ENCODE data around the gene RALB. TPM values are rescaled to one million over a fixed set of nuclear protein-coding genes. Genes with fewer than 3 reads are reported as not detected.

Gene RALB
- total RNA-seq, 1 donor from 2014 or later, result 25.9 TPM

DNA sequence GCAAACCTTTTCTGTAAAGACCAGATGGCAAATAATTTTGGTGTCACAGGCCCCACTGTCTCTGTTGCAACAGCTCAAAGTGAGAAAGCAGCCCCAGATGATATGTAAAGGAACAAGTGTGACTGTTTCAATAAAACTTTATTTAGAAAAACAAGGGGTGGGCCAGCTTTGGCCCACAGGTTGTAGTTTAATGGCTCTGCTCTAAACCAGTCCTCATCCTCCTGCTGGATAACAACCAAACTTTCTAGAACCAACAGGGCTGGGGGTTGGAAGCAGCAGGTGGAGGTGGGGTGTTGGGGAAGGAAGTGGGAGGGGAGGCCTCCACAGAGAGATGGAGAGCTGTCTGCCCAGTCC lies 64.5 kb downstream of the RALB start:
- no peak for DNase-seq (ENCODE audit: low spot score in 2 of 2, unreplicated experiment in 2 of 2)

DNA sequence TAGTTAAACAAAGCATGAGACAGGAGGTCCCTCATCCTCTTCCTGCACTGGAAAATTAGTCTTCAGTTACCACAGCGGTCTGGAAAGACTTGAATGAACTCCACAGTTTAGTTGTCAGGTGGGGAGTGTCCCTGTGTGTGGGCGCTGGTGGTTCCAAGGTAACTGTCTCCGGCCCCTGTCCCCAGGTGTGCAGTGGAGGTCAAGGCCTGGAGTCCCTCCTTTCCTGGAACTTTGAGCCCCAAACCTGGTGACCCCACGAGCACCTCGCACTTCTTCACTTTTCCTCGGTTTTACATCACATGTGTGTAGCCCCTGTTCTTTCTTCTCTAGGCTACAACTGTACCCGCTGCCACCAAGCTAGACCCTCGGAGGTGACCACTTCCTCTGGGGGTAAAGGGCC lies 65.3 kb downstream of the RALB start:
- no peak for DNase-seq (ENCODE audit: low spot score in 2 of 2, unreplicated experiment in 2 of 2)
- TF ChIP-seq, protein P1, sequence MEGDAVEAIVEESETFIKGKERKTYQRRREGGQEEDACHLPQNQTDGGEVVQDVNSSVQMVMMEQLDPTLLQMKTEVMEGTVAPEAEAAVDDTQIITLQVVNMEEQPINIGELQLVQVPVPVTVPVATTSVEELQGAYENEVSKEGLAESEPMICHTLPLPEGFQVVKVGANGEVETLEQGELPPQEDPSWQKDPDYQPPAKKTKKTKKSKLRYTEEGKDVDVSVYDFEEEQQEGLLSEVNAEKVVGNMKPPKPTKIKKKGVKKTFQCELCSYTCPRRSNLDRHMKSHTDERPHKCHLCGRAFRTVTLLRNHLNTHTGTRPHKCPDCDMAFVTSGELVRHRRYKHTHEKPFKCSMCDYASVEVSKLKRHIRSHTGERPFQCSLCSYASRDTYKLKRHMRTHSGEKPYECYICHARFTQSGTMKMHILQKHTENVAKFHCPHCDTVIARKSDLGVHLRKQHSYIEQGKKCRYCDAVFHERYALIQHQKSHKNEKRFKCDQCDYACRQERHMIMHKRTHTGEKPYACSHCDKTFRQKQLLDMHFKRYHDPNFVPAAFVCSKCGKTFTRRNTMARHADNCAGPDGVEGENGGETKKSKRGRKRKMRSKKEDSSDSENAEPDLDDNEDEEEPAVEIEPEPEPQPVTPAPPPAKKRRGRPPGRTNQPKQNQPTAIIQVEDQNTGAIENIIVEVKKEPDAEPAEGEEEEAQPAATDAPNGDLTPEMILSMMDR (IDR thresholded peaks at IDR 0.05; ENCODE audit: unreplicated experiment), result no peak
- Mint-ChIP-seq H3K4me1 (peaks cover 17% of the 10 kb centered on the region), H3K9me3 (no peaks in the 10 kb centered on the region), H3K27ac (no peak overlapping the region), H3K4me3 (no peak overlapping the region), H3K36me3 (no peaks in the 10 kb centered on the region), H3K27me3 (ENCODE audit: low read depth) (peaks cover 34% of the 10 kb centered on the region)

More for the DNA sequence above, 64.5 kb downstream of the RALB start:
- Mint-ChIP-seq H3K9me3 (no peaks in the 10 kb centered on the region), H3K36me3 (no peaks in the 10 kb centered on the region), H3K4me1 (peaks cover 20% of the 10 kb centered on the region), H3K27me3 (ENCODE audit: low read depth) (peaks cover 34% of the 10 kb centered on the region), H3K27ac (no peak overlapping the region), H3K4me3 (no peak overlapping the region)
- TF ChIP-seq, protein P1 (IDR thresholded peaks at IDR 0.05; ENCODE audit: unreplicated experiment), result no peak

DNA sequence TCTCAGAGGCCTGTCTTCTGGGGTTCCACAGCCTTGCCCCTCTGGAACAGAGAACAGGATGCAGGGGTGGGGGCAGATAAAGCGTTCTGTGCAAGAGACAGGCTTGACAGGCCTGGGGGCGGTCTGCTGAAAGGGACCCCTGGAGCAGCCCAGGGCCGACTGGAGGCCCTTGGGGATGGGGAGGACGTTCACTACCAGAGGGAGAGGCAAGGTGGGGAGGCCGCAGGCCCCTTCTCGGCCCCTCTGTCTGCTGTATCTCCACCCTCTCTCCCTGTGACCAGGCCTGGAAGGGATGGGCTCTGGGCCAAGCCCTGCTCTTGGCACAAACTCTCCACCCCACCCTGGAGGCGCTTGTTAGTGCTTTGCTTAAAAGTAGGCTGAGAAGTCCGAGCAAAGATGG lies 66.0 kb downstream of the RALB start:
- DNase-seq (ENCODE audit: low spot score in 2 of 2, unreplicated experiment in 2 of 2), result no peak
- Mint-ChIP-seq H3K36me3 (no peaks in the 10 kb centered on the region), H3K9me3 (no peaks in the 10 kb centered on the region), H3K4me3 (no peak overlapping the region), H3K27me3 (ENCODE audit: low read depth) (peaks cover 33% of the 10 kb centered on the region), H3K27ac (no peak overlapping the region), H3K4me1 (peaks cover 10% of the 10 kb centered on the region)
- TF ChIP-seq, protein P1 (IDR thresholded peaks at IDR 0.05; ENCODE audit: unreplicated experiment), result no peak

DNA sequence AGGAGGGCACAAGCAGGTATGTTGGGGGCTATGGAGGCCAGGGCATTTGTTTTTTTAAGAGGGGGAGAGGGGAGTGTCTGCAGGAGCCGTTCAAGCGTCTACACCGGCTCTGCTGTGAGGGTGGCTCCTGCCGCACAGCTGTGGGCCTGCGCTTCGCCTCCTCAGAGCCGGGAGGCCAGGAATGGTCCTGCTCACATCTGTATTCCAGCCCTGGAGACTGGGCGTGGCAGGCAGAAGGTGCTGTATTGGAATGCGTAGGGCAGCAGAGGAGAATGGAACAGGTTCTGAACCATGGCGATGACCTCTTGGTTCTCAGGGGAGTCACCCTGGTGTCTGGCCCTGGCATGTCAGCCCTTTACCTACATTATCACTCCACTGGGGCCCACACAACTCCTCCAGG lies 66.5 kb downstream of the RALB start:
- Mint-ChIP-seq H3K27me3 (ENCODE audit: low read depth) (peaks cover 29% of the 10 kb centered on the region), H3K9me3 (no peaks in the 10 kb centered on the region), H3K36me3 (no peaks in the 10 kb centered on the region), H3K27ac (no peak overlapping the region), H3K4me1 (peaks cover 10% of the 10 kb centered on the region), H3K4me3 (no peak overlapping the region)
- no peak for DNase-seq (ENCODE audit: low spot score in 2 of 2, unreplicated experiment in 2 of 2)
- TF ChIP-seq, protein P1 (IDR thresholded peaks at IDR 0.05; ENCODE audit: unreplicated experiment), result no peak

DNA sequence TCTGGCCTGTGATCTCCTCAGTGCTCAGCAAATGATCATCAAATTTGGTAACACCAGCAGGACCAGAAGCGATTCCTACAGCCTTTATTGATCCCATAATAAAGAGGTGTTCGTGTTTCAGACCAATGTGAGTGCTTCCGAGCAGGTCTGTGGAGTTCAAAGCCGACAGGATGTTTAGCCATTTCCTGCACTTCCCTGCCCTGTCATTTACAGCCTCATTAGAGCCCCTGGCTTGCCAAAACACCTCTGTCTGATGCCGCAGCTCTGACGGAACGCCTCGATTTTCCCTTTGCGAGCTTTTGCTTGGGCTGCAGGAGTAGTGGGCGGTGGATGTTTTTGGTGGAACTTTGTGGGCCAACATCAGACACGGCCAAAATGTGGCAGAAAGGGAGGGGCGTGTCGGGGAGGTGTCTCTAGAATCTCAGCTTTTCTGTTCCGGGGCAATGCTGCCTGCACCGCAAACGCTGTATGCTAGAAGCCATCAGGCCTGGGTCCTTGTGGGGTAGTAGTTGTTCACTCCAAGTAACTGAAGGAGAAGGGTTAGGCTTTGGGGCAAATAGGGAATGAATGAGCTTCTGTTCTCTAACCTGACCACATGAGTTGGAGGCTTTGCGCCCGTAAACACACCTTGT lies 67.2 kb downstream of the RALB start:
- TF ChIP-seq, protein P1 (IDR thresholded peaks at IDR 0.05; ENCODE audit: unreplicated experiment), result no peak
- no peaks in the 10 kb centered on the region for H3K9me3 Mint-ChIP-seq
- H3K27ac Mint-ChIP-seq, result no peak overlapping the region
- no peaks in the 10 kb centered on the region for H3K36me3 Mint-ChIP-seq
- peaks cover 24% of the 10 kb centered on the region for H3K27me3 Mint-ChIP-seq (ENCODE audit: low read depth)
- no peak overlapping the region for H3K4me3 Mint-ChIP-seq
- DNase-seq (ENCODE audit: low spot score in 2 of 2, unreplicated experiment in 2 of 2), result no peak
- peaks cover 10% of the 10 kb centered on the region for H3K4me1 Mint-ChIP-seq
